Mucosa of stomach (tissue), 1 donor: ENCODE measurements around the gene WBP2.

Experiments used
- H3K27me3 ChIP-seq: one replicate; pipeline ENCODE4 v1.7.0; 2013; ENCODE audit warnings: mild to moderate bottlenecking, low read length; ENCODE audit not compliant: control insufficient read depth, insufficient read depth
- H3K36me3 ChIP-seq: one replicate; pipeline ENCODE4 v1.7.0; 2013; ENCODE audit warnings: low read length; ENCODE audit not compliant: control insufficient read depth, insufficient read depth
- H3K4me1 ChIP-seq: one replicate; pipeline ENCODE4 v1.7.0; 2013; ENCODE audit warnings: mild to moderate bottlenecking, low read length; ENCODE audit not compliant: control insufficient read depth, insufficient read depth
- H3K4me3 ChIP-seq: one replicate; pipeline ENCODE4 v1.7.0; 2013; ENCODE audit warnings: low read length
- H3K9ac ChIP-seq: one replicate; pipeline ENCODE4 v1.7.0; 2013; ENCODE audit warnings: mild to moderate bottlenecking, low read length, moderate library complexity
- H3K9me3 ChIP-seq: one replicate; pipeline ENCODE4 v1.7.0; 2013; ENCODE audit warnings: mild to moderate bottlenecking, low read length, moderate library complexity; ENCODE audit not compliant: control insufficient read depth
- donor health status: Pancreatic carcinoma.

Gene WBP2

DNA sequence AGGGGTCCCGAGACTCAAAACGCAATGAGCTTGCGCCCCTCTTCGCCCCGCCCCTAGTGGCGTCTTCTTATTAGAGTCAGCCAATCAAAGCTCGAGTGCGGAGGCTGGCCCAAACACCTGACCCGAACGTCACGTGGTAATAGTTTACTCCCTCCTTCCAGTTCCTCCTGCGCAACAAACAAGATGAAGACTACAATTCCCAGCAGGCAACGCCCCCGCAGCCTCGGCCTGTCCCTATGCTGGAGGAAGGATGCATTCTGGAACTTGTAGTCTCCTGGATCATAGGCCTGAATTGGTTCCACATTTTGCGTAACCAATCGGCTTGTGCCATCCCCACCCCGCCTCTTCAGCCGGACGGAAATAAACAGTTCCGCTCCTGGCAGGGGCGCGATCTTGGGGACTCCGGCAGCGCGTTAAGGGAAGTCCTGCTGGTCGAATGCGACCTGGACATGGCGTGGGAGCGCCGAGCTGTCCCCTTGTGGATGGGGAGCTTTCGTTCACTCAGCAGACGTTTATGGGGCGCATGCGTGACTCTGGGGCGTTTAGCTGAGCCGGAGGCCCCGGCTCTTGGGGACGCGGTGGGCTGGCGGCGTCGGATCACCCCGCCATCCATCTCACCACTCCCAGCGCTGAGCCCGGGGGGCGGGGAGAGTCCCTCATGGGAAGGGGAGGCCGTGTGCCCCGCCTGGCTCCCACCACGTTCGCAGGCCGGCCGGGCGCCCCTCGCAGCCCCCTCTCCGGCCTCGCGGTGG, at the start of gene WBP2:
WBP2 (minus strand) TSS at position 26 of the 752 bp plus-strand sequence. CDS start 38 bp downstream, outside the sequence.
- peaks cover 8% of the 10 kb centered on the region for H3K36me3 ChIP-seq
- H3K9me3 ChIP-seq: no peaks in the 10 kb centered on the region
- peak within 1 kb of the TSS; percentile 97 for H3K9ac ChIP-seq
- H3K4me3 ChIP-seq: peak within 1 kb of the TSS; percentile 75
- peaks cover 14% of the 10 kb centered on the region for H3K4me1 ChIP-seq
- no peaks in the 10 kb centered on the region for H3K27me3 ChIP-seq

DNA sequence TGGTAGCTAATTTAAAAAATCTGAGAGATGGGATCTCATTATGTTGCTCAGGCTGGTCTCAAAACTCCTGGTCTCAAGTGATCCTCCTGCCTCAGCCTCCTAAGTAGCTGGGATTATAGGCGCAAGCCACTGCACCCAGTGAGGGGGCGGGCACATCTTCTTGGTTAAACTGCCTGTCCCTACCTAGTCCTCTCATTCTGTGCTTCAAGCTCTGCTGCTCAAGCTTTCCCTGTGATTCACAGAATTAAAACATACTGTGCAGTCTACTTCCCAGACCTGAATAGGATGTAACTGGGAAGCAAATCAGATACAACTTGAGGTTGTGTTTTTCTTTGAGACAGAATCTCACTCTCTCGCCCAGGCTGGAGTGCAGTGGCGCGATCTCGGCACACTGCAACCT, 47.3 kb upstream of the WBP2 start:
- Histone ChIP-seq H3K27me3 (no peaks in the 10 kb centered on the region), H3K4me3 (no peak overlapping the region), H3K4me1 (peaks cover 10% of the 10 kb centered on the region), H3K9me3 (no peaks in the 10 kb centered on the region), H3K9ac (no peak overlapping the region), H3K36me3 (no peaks in the 10 kb centered on the region)

DNA sequence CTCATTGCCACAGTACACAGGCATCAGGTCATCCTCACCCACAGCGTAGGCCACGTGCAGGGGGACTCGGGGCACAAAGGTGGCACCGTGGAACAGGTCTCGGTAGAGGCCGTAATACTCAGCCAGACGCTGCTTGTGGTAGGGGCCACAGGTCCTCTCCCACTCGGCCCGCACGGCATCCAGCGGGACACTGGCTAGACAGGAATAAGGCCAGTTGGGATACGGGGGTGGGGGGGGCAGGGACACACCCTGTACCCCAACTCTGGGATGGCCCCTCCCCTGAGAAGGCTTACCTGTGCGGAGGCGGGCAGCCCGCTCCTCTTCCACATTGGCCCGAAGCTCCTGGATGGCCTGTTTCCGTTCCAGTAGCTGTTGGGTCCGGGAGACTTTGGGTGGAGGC, 46.6 kb upstream of the WBP2 start:
- H3K4me1 ChIP-seq: peaks cover 15% of the 10 kb centered on the region
- H3K4me3 ChIP-seq: no peak overlapping the region
- H3K9me3 ChIP-seq: no peaks in the 10 kb centered on the region
- no peaks in the 10 kb centered on the region for H3K27me3 ChIP-seq
- no peaks in the 10 kb centered on the region for H3K36me3 ChIP-seq
- no peak overlapping the region for H3K9ac ChIP-seq

- H3K36me3 ChIP-seq: no peaks in the 10 kb centered on the region
Measured at GRCh38 chr17:75900691-75901533, 45.8 kb upstream of the WBP2 start.

DNA sequence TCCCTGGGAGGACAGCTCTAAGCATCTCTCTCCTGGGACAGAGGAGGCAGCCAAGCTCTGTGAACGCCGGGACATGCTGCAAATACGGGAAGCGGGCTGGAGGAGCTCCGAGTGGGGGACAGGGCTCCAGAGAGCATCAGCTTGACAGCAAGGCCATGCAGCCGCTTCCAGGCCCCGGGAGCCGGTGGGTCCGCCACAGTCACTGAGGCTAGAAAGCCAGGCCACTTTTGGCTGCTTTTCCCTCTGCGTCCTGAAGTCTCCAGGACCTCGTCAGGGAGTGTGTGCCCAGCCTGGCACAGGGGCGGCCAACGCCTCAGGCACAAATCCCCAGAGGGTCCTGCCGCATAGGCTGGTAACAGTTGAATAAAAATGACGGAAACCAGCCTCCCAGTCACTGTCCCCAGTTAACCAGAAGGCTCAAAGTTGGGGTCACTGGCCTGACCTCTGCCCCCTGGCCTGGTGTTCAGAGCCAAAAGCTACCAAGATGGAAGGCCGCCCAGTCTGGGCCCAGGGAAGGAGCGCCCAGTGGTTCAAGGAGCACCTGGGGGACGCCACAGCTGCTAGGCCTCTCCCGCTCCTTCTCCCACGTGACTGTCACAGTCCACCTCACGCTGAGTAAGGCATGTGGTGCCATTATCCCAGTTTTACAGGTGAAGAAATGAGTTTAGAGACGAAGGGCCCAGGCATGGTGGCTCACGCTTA, 44.8 kb upstream of the WBP2 start:
- Histone ChIP-seq H3K36me3 (no peaks in the 10 kb centered on the region), H3K9me3 (no peaks in the 10 kb centered on the region), H3K4me3 (no peak overlapping the region), H3K9ac (no peak overlapping the region), H3K27me3 (no peaks in the 10 kb centered on the region), H3K4me1 (peaks cover 25% of the 10 kb centered on the region)

More at GRCh38 chr17:75900691-75901533, 45.8 kb upstream of the WBP2 start:
- H3K27me3 ChIP-seq: no peaks in the 10 kb centered on the region
- H3K9ac ChIP-seq: no peak overlapping the region
- no peak overlapping the region for H3K4me3 ChIP-seq
- H3K4me1 ChIP-seq: peaks cover 15% of the 10 kb centered on the region
- H3K9me3 ChIP-seq: no peaks in the 10 kb centered on the region

DNA sequence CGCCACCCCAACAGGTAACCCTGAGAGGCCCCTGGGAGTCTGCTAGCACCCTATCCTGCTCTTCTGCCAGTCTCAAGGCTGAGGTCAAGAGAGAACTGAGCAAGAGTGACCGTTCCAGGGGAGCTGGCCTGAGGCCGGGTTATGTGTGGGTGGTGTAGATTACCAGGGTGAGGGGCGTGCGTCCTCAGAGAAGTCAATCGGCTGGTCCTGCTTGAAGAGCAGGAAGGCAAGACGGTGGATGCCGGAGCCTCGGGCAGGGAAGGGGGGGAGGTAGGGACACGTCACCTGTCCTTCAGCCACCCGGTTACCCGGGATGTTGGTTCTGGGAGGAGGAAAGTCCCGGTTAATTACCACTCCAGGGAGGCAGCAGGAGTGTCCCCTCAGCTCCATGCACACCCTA, 44.2 kb upstream of the WBP2 start:
- no peaks in the 10 kb centered on the region for H3K36me3 ChIP-seq
- H3K4me3 ChIP-seq: no peak overlapping the region
- H3K9ac ChIP-seq: no peak overlapping the region
- no peaks in the 10 kb centered on the region for H3K9me3 ChIP-seq
- H3K4me1 ChIP-seq: peaks cover 31% of the 10 kb centered on the region
- no peaks in the 10 kb centered on the region for H3K27me3 ChIP-seq

DNA sequence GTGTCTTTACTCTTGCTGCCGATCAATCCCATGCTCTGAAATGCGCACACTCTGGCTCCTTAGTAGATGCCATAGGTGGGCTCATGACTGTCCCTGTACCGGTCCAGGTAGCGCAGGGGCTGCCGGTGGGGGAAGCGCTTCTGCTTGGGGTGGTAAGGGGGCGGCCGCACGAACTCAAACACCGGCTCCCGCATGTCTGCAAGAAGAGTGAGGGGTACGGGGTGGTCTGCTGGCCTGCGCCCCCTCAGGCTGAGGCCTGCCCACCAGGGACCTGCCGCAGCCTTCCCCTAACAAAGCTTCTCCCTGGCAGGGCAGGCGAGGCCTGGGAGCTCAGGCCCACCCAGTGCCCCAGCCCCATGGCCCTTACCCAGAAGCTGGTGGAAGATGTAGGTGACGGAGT, 43.7 kb upstream of the WBP2 start:
- Histone ChIP-seq H3K9me3 (no peaks in the 10 kb centered on the region), H3K36me3 (no peaks in the 10 kb centered on the region), H3K27me3 (no peaks in the 10 kb centered on the region), H3K4me3 (no peak overlapping the region), H3K4me1 (peaks cover 31% of the 10 kb centered on the region), H3K9ac (no peak overlapping the region)

DNA sequence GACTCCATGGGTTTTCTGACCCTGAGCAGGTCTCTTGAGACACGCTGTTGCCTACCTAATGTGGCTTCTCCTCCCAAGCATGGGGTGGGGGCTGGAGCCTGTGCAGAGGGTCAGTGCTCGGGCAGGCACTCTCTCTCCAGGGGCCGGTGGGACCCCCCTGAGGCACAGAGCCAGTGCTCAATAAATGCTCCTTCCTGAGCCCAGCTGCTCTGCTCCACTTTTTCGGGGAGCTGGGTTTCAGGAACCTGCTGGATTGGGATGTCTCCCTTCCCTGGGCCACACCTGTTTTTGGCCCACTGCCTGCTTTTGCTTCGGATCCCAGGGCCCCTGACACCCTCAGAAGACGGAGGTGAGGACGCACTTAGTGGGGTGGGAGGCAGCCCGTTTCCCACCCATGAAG, 42.9 kb upstream of the WBP2 start:
- Histone ChIP-seq H3K27me3 (no peaks in the 10 kb centered on the region), H3K36me3 (no peaks in the 10 kb centered on the region), H3K4me3 (no peak overlapping the region), H3K4me1 (peaks cover 29% of the 10 kb centered on the region), H3K9ac (no peak overlapping the region), H3K9me3 (no peaks in the 10 kb centered on the region)

GRCh38 chr17:75897160-75898019, 42.3 kb upstream of the WBP2 start:
- peak overlapping the region; percentile 63 for H3K9ac ChIP-seq
- no peaks in the 10 kb centered on the region for H3K27me3 ChIP-seq
- no peaks in the 10 kb centered on the region for H3K9me3 ChIP-seq
- peaks cover 29% of the 10 kb centered on the region for H3K4me1 ChIP-seq
- no peak overlapping the region for H3K4me3 ChIP-seq
- H3K36me3 ChIP-seq: no peaks in the 10 kb centered on the region

DNA sequence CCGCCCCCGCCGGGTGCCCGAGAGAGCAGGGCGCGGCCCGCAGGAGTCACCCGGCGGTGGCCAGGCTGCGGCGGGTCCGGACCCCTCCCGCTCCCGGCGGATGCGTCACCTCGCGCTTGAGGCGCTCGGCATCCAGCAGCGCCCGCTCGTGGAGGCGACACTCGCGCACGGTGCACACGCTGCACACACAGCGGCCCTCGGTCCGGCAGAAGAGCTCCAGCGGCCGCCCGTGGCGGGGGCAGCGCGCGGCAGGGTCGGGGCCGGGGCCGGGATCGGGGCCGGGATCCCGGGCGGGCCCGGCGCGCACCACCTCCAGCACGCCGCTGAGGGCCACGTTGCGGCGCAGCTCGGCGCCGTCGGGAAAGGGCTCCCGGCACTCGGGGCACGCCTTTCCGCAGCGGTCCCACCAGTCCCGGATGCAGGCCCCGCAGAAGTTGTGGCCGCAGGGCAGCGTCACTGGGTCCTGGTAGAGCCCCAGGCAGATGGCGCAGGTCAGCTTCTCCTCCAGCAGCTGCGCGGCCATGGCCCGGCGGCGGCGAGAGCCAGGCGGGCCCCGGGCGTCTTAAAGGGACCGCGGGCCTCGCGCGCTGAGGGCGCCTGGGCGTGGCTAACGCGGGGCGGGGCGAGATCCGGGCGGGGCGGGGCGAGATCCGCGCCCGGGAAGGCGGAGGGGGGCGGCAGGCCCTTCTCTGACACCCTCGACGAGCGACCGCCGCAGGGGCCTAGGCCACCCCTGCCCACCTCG, 41.5 kb upstream of the WBP2 start, which contains the start of gene TRIM65:
TRIM65 (minus strand) TSS at position 537 of the 745 bp plus-strand sequence; CDS start at position 523, 14 bp downstream.
- Histone ChIP-seq H3K9me3 (no peaks in the 10 kb centered on the region), H3K36me3 (no peaks in the 10 kb centered on the region), H3K4me3 (peak within 1 kb of the TSS; percentile 20), H3K9ac (peak within 1 kb of the TSS; percentile 63), H3K27me3 (no peaks in the 10 kb centered on the region), H3K4me1 (peaks cover 29% of the 10 kb centered on the region)
